LoVo (cell line): ENCODE results near the gene CYB5R3.
A peak's percentile ranks its signal among the peaks of the same experiment; 100 is the strongest.

Source experiments
- DNase-seq: peaks from one replicate; pipeline ENCODE4 v3.0.0-alpha.2; 2016; ENCODE audit warnings: low spot score

The CYB5R3 gene

GRCh38 chr22:42649246-42650099 is at the start of gene CYB5R3:
CYB5R3 (minus strand) TSS chr22:42649392; CDS start chr22:42649315, 77 bp downstream.
- DNase-seq, result peak; percentile 88

- DNase-seq, result peak; percentile 78
Measured at GRCh38 chr22:42697542-42698013, 48.4 kb upstream of the CYB5R3 start.

GRCh38 chr22:42696331-42696967 is 47.3 kb upstream of the CYB5R3 start:
- no peak for DNase-seq

GRCh38 chr22:42695294-42695693 is 46.1 kb upstream of the CYB5R3 start:
- no peak for DNase-seq

GRCh38 chr22:42693763-42694683 is 44.8 kb upstream of the CYB5R3 start:
- no peak for DNase-seq

- no peak for DNase-seq
Measured at GRCh38 chr22:42693055-42693762, 44.0 kb upstream of the CYB5R3 start.

DNA sequence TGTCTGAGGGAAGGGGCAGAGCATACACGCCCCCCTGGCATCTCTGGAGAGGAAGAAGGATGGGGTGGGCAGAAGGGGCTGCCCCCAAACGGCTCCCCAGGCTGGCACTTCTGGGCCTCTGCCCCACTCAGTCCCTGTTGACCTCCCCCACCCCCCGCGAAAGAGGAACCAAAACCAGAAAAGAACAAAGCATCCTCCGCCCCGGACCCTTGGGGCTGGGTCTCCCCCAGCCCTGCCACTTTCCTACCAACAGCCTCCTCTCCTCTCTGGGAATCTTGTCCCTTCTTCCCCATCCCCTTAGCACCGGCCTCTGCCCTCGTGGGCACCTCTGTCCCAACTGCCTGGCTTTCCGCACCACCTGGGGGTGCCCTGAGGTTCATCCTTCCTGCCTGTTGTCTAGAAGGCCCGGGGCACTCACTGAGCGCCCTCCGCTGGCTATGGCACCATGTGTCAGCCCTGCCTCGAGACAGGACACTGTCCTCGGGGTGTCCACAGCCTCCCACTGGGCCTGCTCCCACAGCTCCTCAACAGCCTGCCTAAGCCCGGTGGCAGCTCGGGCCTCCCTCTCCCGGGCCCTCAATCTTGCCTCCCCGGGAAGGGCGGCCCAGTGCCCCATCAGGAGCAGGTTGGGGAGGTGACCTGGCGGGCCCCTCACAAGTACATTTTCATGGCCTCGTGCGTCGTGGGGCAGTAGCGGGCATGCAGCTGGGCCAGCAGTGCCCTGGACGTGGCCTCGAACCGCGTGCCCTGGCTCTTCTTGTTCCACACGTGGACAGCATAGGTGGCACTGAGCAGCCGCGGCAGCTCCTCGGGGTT is 43.3 kb upstream of the CYB5R3 start:
- DNase-seq, result no peak

- no peak for DNase-seq
Measured at GRCh38 chr22:42691440-42691839, 42.2 kb upstream of the CYB5R3 start.

GRCh38 chr22:42688241-42689211 is 39.3 kb upstream of the CYB5R3 start:
- no peak for DNase-seq

- no peak for DNase-seq
Measured at GRCh38 chr22:42686756-42687491, 37.7 kb upstream of the CYB5R3 start.

- DNase-seq, result peak; percentile 34
Measured at GRCh38 chr22:42685941-42686653, 36.9 kb upstream of the CYB5R3 start.

DNA sequence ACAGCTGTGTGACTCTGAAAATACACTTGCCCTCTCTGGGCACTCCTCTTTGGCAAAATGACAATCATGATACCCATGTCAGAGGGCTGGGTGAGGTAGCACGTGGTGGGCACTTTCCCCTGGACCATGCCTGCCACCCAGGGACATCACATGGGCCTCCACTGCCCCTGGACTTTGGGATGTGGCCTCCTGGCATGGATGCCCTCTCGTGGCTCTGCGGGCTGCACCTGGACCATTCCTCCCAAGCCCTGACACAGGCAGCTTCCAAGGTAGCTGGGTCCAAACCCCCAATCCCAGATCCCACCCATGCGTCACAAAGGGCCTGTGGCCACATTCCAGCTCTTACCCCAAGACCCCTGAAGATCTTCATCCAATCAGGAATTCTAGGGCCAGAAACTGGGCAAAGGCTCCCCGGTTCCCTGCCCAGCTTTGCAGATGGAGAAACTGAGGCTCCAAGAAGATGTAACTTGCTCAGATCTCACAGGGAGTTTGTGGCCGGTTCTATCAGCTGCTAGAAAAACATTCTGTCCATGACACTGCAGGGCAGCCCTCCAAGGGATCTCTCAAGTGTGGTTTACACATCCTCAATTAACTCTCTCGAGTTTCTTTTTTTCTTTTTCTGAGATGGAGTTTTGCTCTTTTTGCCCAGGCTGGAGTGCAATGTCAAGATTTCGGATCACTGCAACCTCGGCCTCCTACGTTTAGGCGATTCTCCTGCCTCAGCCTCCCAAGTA is 35.4 kb upstream of the CYB5R3 start:
- DNase-seq, result no peak

- no peak for DNase-seq
Measured at GRCh38 chr22:42683578-42684283, 34.5 kb upstream of the CYB5R3 start.

DNA sequence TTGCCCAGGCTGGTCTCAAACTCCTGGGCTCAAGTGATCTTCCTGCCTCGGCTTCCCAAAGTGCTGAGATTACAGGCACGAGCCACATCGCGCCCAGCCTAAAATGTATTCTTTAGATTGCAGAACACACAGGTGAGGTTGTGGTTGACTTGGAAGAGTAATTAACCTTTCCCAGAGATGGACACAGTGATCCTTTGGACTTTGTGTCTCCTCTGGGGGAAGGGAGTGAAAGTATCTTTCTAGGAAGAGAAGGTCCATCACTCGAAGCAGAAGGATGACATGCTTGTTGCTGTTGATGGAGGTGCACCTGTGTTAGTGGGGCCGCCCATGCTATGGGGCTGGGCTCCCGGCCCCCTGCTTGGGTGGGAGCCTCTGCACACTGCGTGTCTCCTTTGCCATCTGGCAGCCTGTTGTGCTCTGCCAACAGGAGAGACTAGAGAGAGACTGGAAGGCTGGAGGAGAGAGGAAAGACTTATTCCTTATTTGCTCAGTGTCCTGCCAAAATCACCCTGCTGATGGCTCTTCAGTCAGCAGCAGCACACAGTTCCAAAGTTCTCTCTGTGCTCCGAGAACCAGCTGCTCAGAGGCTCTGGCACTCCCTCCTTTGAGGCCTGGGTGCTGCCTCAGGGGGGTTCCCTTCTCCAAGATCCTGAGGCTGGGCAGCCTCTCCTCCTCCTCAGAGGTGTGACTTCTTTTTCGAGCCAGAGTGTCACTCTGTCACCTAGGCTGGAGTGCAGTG is 33.1 kb upstream of the CYB5R3 start:
- DNase-seq, result no peak

DNA sequence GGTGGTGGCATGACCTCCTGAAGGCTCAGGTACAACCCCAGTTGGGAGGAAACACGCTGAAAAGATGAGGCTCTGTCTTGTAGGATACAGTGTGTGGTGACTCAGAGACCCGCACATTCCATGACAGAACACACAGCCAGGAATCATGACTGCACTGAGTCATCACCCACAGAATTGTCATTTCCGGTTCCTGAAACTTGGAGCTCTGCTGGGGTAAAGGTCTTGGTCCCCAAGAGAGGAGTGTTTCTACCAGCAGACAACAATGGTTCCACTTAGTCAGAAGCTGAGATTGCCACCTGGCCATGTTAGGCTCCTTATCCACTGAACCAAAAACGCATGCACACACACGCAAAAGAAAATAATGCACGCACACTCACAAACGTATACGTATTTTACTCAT is 31.5 kb upstream of the CYB5R3 start:
- peak; percentile 84 for DNase-seq

GRCh38 chr22:42679691-42680090 is 30.5 kb upstream of the CYB5R3 start:
- no peak for DNase-seq
